Measurements from ENCODE around the gene B3GALT6. TPM values are rescaled to one million over a fixed set of nuclear protein-coding genes. Genes with fewer than 3 reads are reported as not detected.
"Not testable (repeated sequence)": the region's sequence is repeated elsewhere in the genome, so short reads cannot be mapped to it uniquely, and the experiment has no call there.

B3GALT6 gene
- total and polyA plus RNA-seq, 2 experiments from 2014 or later: 28.9 to 36.3 TPM

GRCh38 chr1:1189111-1189510 lies 42.9 kb upstream of the B3GALT6 start:
- 89% methylated on average over 5 of the region's 5 CpGs for WGBS (ENCODE audit: low lambda C conversion rate, missing lambda C conversion rate)
- no peaks in the 10 kb centered on the region for H3K9me3 ChIP-seq (ENCODE audit: low read depth)
- H3K79me2 ChIP-seq: no peaks in the 10 kb centered on the region
- H3K27ac ChIP-seq: no peak overlapping the region
- TF ChIP-seq EZH2phosphoT487 (IDR thresholded peaks at IDR 0.05; ENCODE audit: low read depth, severe bottlenecking, unreplicated experiment) (no peak), CTCF (IDR thresholded peaks at IDR 0.05; ENCODE audit: poor library complexity) (no peak), EZH2 (IDR thresholded peaks at IDR 0.05; ENCODE audit: borderline replicate concordance) (no peak)
- no peaks in the 10 kb centered on the region for H3K27me3 ChIP-seq
- no peak overlapping the region for H2AFZ ChIP-seq
- no peaks in the 10 kb centered on the region for H4K20me1 ChIP-seq (ENCODE audit: insufficient read depth, poor library complexity, severe bottlenecking)
- H3K36me3 ChIP-seq (replicated peaks; ENCODE audit: insufficient read depth, low read depth): no peaks in the 10 kb centered on the region
- H3K4me3 ChIP-seq: no peak overlapping the region
- no peak overlapping the region for H3K4me2 ChIP-seq
- no peak for DNase-seq (ENCODE audit: low spot score)
- H3K4me1 ChIP-seq (ENCODE audit: insufficient read depth): no peaks in the 10 kb centered on the region
- no peaks in the 10 kb centered on the region for H3K9me2 ChIP-seq (replicated peaks; ENCODE audit: insufficient read depth)

- Histone ChIP-seq H2AFZ (no peak overlapping the region), H3K4me3 (no peak overlapping the region), H3K9me3 (ENCODE audit: low read depth) (no peaks in the 10 kb centered on the region), H3K79me2 (no peaks in the 10 kb centered on the region), H4K20me1 (ENCODE audit: insufficient read depth, poor library complexity, severe bottlenecking) (no peaks in the 10 kb centered on the region), H3K4me1 (ENCODE audit: insufficient read depth) (no peaks in the 10 kb centered on the region), H3K27me3 (no peaks in the 10 kb centered on the region), H3K4me2 (no peak overlapping the region), H3K27ac (no peak overlapping the region), H3K9me2 (replicated peaks; ENCODE audit: insufficient read depth) (no peaks in the 10 kb centered on the region), H3K36me3 (replicated peaks; ENCODE audit: insufficient read depth, low read depth) (no peaks in the 10 kb centered on the region)
- 91% methylated on average over 11 of the region's 11 CpGs for WGBS (ENCODE audit: low lambda C conversion rate, missing lambda C conversion rate)
- DNase-seq (ENCODE audit: low spot score): no peak
- no peak for TF ChIP-seq EZH2phosphoT487 (IDR thresholded peaks at IDR 0.05; ENCODE audit: low read depth, severe bottlenecking, unreplicated experiment)
- TF ChIP-seq EZH2 (IDR thresholded peaks at IDR 0.05; ENCODE audit: borderline replicate concordance): no peak
- no peak for TF ChIP-seq CTCF (IDR thresholded peaks at IDR 0.05; ENCODE audit: poor library complexity)
These were observed 40.3 kb upstream of the B3GALT6 start for GRCh38 chr1:1191734-1192133.

GRCh38 chr1:1194723-1195122 lies 37.3 kb upstream of the B3GALT6 start:
- no peak overlapping the region for H3K27ac ChIP-seq
- no peaks in the 10 kb centered on the region for H3K9me3 ChIP-seq (ENCODE audit: low read depth)
- H3K36me3 ChIP-seq (replicated peaks; ENCODE audit: insufficient read depth, low read depth): no peaks in the 10 kb centered on the region
- 82% methylated on average over 3 of the region's 3 CpGs for WGBS (ENCODE audit: low lambda C conversion rate, missing lambda C conversion rate)
- TF ChIP-seq CTCF (IDR thresholded peaks at IDR 0.05; ENCODE audit: poor library complexity) (no peak), EZH2phosphoT487 (IDR thresholded peaks at IDR 0.05; ENCODE audit: low read depth, severe bottlenecking, unreplicated experiment) (no peak), EZH2 (IDR thresholded peaks at IDR 0.05; ENCODE audit: borderline replicate concordance) (no peak)
- H2AFZ ChIP-seq: no peak overlapping the region
- no peaks in the 10 kb centered on the region for H3K4me1 ChIP-seq (ENCODE audit: insufficient read depth)
- H3K27me3 ChIP-seq: no peaks in the 10 kb centered on the region
- H3K4me3 ChIP-seq: no peak overlapping the region
- H4K20me1 ChIP-seq (ENCODE audit: insufficient read depth, poor library complexity, severe bottlenecking): no peaks in the 10 kb centered on the region
- H3K4me2 ChIP-seq: no peak overlapping the region
- H3K9me2 ChIP-seq (replicated peaks; ENCODE audit: insufficient read depth): no peaks in the 10 kb centered on the region
- no peaks in the 10 kb centered on the region for H3K79me2 ChIP-seq
- no peak for DNase-seq (ENCODE audit: low spot score)

- not testable (repeated sequence) for H3K27me3 ChIP-seq; H3K4me2 ChIP-seq; H3K4me1 ChIP-seq (ENCODE audit: insufficient read depth); H4K20me1 ChIP-seq (ENCODE audit: insufficient read depth, poor library complexity, severe bottlenecking); H2AFZ ChIP-seq; H3K36me3 ChIP-seq (replicated peaks; ENCODE audit: insufficient read depth, low read depth); H3K9me3 ChIP-seq (ENCODE audit: low read depth); H3K27ac ChIP-seq; H3K4me3 ChIP-seq; DNase-seq (ENCODE audit: low spot score); H3K79me2 ChIP-seq; H3K9me2 ChIP-seq (replicated peaks; ENCODE audit: insufficient read depth)
- WGBS (ENCODE audit: low lambda C conversion rate, missing lambda C conversion rate): 85% methylated on average over 6 of the region's 6 CpGs
These were observed 36.3 kb upstream of the B3GALT6 start for GRCh38 chr1:1195726-1196125.

All from hepatocyte (in vitro differentiated cells).